K562 (cell line): Measurements from ENCODE around the gene IKBKE. TPM values are rescaled to one million over a fixed set of nuclear protein-coding genes. Genes with fewer than 3 reads are reported as not detected.

ENCODE experiments used
- ATF7 ChIP-seq: fragments of 450-650 bp; IDR thresholded peaks from 2 replicates; pipeline ENCODE4 v1.7.1; 2014; ENCODE audit warnings: mild to moderate bottlenecking, moderate library complexity
- BDP1 ChIP-seq: IDR thresholded peaks from 3 replicates; pipeline ENCODE4 v1.6.1; 2011; ENCODE audit not compliant: insufficient read length, insufficient read depth
- CBX2 ChIP-seq: fragments of 200-600 bp; sonication (generic); IDR thresholded peaks from one replicate; pipeline ENCODE4 v1.6.1; 2012; ENCODE audit warnings: mild to moderate bottlenecking, low read length, inconsistent platforms; ENCODE audit not compliant: insufficient read depth, poor library complexity, severe bottlenecking
- CEBPB ChIP-seq: fragments of 450-650 bp; IDR thresholded peaks from 2 replicates; pipeline ENCODE4 v1.6.1; 2016; ENCODE audit warnings: missing genetic modification characterization, missing compliant biosample characterization
- CHD2 ChIP-seq: IDR thresholded peaks from 2 replicates; pipeline ENCODE4 v1.6.1; 2011; ENCODE audit warnings: low read depth, low read length
- CTBP1 ChIP-seq: fragments of 450-650 bp; IDR thresholded peaks from 2 replicates; pipeline ENCODE4 v1.6.1; 2016; ENCODE audit warnings: borderline replicate concordance
- DIDO1 ChIP-seq: fragments of 450-650 bp; IDR thresholded peaks from 2 replicates; pipeline ENCODE4 v1.6.1; 2016; ENCODE audit warnings: low read depth, missing biosample characterization, missing genetic modification characterization
- DNMT1 ChIP-seq: fragments of 450-650 bp; IDR thresholded peaks from 2 replicates; pipeline ENCODE4 v1.6.1; 2016; ENCODE audit warnings: antibody characterized with exemption, mild to moderate bottlenecking
- GTF2A2 ChIP-seq: IDR thresholded peaks from 2 replicates; pipeline ENCODE4 v1.6.1; 2016; ENCODE audit warnings: mild to moderate bottlenecking, missing genetic modification characterization, missing compliant biosample characterization
- KLF1 ChIP-seq: fragments of 450-650 bp; IDR thresholded peaks from 2 replicates; pipeline ENCODE4 v1.6.1; 2016; ENCODE audit warnings: missing genetic modification characterization, missing compliant biosample characterization
- MEIS2 ChIP-seq: fragments of 450-650 bp; IDR thresholded peaks from 2 replicates; pipeline ENCODE4 v1.6.1; 2014; ENCODE audit warnings: mild to moderate bottlenecking; ENCODE audit not compliant: partially characterized antibody
- NR4A1 ChIP-seq, 2 experiments: fragments of 250-450 bp in 1 of 2; fragments of 450-650 bp in 1 of 2; sonication (Bioruptor Pico) in 1 of 2; IDR thresholded peaks; 2 replicates each; pipeline versions ENCODE4 v1.4.0 to v1.6.1; 2016 to 2020; ENCODE audit warnings: mild to moderate bottlenecking in 2 of 2, missing compliant biosample characterization in 1 of 2, missing genetic modification characterization in 1 of 2, moderate library complexity in 1 of 2
- PRPF4 ChIP-seq: fragments of 200-400 bp; formaldehyde crosslinking; IDR thresholded peaks from one replicate; pipeline ENCODE4 v1.6.1; 2017; ENCODE audit warnings: low read length, low read depth, mild to moderate bottlenecking; ENCODE audit not compliant: insufficient read depth, poor library complexity, severe bottlenecking
- RBM17 ChIP-seq: fragments of 200-400 bp; formaldehyde crosslinking; IDR thresholded peaks from 2 replicates; pipeline ENCODE4 v1.6.1; 2017; ENCODE audit warnings: low read depth, mild to moderate bottlenecking, low read length, borderline replicate concordance
- THRAP3 ChIP-seq: fragments of 450-650 bp; IDR thresholded peaks from 2 replicates; pipeline ENCODE4 v1.6.1; 2016; ENCODE audit warnings: mild to moderate bottlenecking, inconsistent platforms, borderline replicate concordance
- TSC22D4 ChIP-seq: fragments of 450-650 bp; IDR thresholded peaks from 2 replicates; pipeline ENCODE4 v1.6.1; 2016; ENCODE audit warnings: missing genetic modification characterization, missing biosample characterization, control low read depth
- ZFP36 ChIP-seq: fragments of 150-350 bp; IDR thresholded peaks from 2 replicates; pipeline ENCODE4 v1.6.1; 2018; ENCODE audit warnings: low read length, low read depth; ENCODE audit not compliant: partially characterized antibody
- ZNF444 ChIP-seq: fragments of 250-450 bp; sonication (Bioruptor Pico); IDR thresholded peaks from 2 replicates; pipeline ENCODE4 v1.4.0; 2020; ENCODE audit warnings: mild to moderate bottlenecking, moderate library complexity
- ZNF512 ChIP-seq: IDR thresholded peaks from 2 replicates; pipeline ENCODE4 v1.6.1; 2016; ENCODE audit warnings: missing genetic modification characterization, missing compliant biosample characterization
- ZNF589 ChIP-seq: fragments of 200-800 bp; sonication (Bioruptor generic); IDR thresholded peaks from 2 replicates; pipeline ENCODE4 v1.6.1; 2016; ENCODE audit warnings: low read depth, missing genetic modification characterization, missing compliant biosample characterization
- ZNF696 ChIP-seq: fragments of 250-450 bp; sonication (Bioruptor Pico); conservative IDR thresholded peaks from 2 replicates; pipeline ENCODE4 v1.4.0; 2020; ENCODE audit warnings: mild to moderate bottlenecking, moderate library complexity
- ZSCAN29 ChIP-seq: fragments of 450-650 bp; IDR thresholded peaks from 2 replicates; pipeline ENCODE4 v1.6.1; 2017
- polyA plus RNA-seq, 8 experiments: library from polyadenylated mRNA; depleted of rRNA in 4 of 8; stranded (reverse) in 5 of 8; unstranded in 3 of 8; fragments of >200 nt; fragmentation: Nextera tagmentation in 2 of 8; fragmentation: Illumina TruSeq in 1 of 8; extraction: Ambion mirVana in 2 of 8; extraction: Trizol in 1 of 8; gene quantifications; 2 replicates each; pipeline versions ENCODE4 v1.2.1 to v1.2.3, GENCODE V29; 2011 to 2014; ENCODE audit warnings: inconsistent platforms in 1 of 8, missing spikeins in 1 of 8
- total RNA-seq, 7 experiments: library from RNA; depleted of rRNA in 6 of 7; stranded (reverse); fragments of >200 nt in 6 of 7; fragmentation: Illumina TruSeq in 2 of 7; extraction: Trizol in 2 of 7; gene quantifications; 2 replicates each; pipeline versions ENCODE4 v1.2.1 to v1.2.3, GENCODE V29; 2011 to 2021; ENCODE audit warnings: low replicate concordance in 1 of 7
- TF ChIP-seq, protein P1 (sequence below): fragments of 450-650 bp; formaldehyde crosslinking; IDR thresholded peaks from 2 replicates; pipeline ENCODE4 v1.4.0; 2022; ENCODE audit warnings: mild to moderate bottlenecking, moderate library complexity
- TF ChIP-seq, protein P2 (sequence below): fragments of 450-650 bp; IDR thresholded peaks from 2 replicates; pipeline ENCODE4 v1.6.1; 2016
- TF ChIP-seq, protein P3 (sequence below): fragments of 250-450 bp; sonication (Bioruptor Pico); IDR thresholded peaks from 2 replicates; pipeline ENCODE4 v1.4.0; 2020; ENCODE audit warnings: borderline replicate concordance

Gene IKBKE
- total and polyA plus RNA-seq, 9 of the 15 experiments (the other 6 are each of a cell fraction or from before 2014, with no cell fraction given): 2.3 to 9.0 (median 4.8) TPM

- TF ChIP-seq KLF1 (tag) (no peak), DNMT1 (no peak), ZNF589 (CRISPR knock-in tag) (peak; percentile 85), CBX2 (no peak), BDP1 (no peak), TSC22D4 (tag) (no peak), CTBP1 (peak; percentile 46; the same call in 1 of the 2 replicates), CEBPB (peak; percentile 39; the same call in 1 of the 2 replicates), ZSCAN29 (no peak), MEIS2 (peak; percentile 7), ZFP36 (peak; percentile 37), THRAP3 (no peak), ATF7 (peak; percentile 41; the same call in 1 of the 2 replicates), CHD2 (no peak), GTF2A2 (tag) (no peak), NR4A1 (CRISPR knock-in tag; IDR thresholded peaks at IDR 0.05) (no peak), NR4A1 (tag; IDR thresholded peaks at IDR 0.05) (no peak), PRPF4 (no peak), RBM17 (no peak), DIDO1 (tag) (0 out of 2 replicates have a peak, but pooled peaks have one; percentile 14), ZNF696 (CRISPR knock-in tag) (no peak), ZNF444 (no peak), ZNF512 (tag) (no peak)
- TF ChIP-seq, protein P1, sequence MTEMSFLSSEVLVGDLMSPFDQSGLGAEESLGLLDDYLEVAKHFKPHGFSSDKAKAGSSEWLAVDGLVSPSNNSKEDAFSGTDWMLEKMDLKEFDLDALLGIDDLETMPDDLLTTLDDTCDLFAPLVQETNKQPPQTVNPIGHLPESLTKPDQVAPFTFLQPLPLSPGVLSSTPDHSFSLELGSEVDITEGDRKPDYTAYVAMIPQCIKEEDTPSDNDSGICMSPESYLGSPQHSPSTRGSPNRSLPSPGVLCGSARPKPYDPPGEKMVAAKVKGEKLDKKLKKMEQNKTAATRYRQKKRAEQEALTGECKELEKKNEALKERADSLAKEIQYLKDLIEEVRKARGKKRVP: peak; percentile 72; the same call in 1 of the 2 replicates
- TF ChIP-seq, protein P2, sequence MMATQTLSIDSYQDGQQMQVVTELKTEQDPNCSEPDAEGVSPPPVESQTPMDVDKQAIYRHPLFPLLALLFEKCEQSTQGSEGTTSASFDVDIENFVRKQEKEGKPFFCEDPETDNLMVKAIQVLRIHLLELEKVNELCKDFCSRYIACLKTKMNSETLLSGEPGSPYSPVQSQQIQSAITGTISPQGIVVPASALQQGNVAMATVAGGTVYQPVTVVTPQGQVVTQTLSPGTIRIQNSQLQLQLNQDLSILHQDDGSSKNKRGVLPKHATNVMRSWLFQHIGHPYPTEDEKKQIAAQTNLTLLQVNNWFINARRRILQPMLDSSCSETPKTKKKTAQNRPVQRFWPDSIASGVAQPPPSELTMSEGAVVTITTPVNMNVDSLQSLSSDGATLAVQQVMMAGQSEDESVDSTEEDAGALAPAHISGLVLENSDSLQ: peak; percentile 28; the same call in 1 of the 2 replicates
- TF ChIP-seq, protein P3, sequence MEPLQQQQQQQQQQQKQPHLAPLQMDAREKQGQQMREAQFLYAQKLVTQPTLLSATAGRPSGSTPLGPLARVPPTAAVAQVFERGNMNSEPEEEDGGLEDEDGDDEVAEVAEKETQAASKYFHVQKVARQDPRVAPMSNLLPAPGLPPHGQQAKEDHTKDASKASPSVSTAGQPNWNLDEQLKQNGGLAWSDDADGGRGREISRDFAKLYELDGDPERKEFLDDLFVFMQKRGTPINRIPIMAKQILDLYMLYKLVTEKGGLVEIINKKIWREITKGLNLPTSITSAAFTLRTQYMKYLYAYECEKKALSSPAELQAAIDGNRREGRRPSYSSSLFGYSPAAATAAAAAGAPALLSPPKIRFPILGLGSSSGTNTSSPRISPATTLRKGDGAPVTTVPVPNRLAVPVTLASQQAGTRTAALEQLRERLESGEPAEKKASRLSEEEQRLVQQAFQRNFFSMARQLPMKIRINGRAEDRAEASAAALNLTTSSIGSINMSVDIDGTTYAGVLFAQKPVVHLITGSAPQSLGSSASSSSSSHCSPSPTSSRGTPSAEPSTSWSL: no peak
Measured at GRCh38 chr1:206514813-206515387, 44.6 kb downstream of the IKBKE start (continued).
